Lower leg skin (tissue), 3 donors: Measurements from ENCODE around the gene SAMD3.

Experiments
- POLR2A ChIP-seq, 2 donors: fragments of 450-650 bp; IDR thresholded peaks; one replicate each; pipeline ENCODE4 v1.6.1; 2016 to 2017; ENCODE audit warnings: antibody characterized with exemption in 2 of 2, mild to moderate bottlenecking in 1 of 2, moderate library complexity in 1 of 2
- TF ChIP-seq, protein P1 (sequence below), 3 donors: fragments of 450-650 bp; IDR thresholded peaks; one replicate each; pipeline ENCODE4 v1.5.1; 2016; ENCODE audit warnings: antibody characterized with exemption in 3 of 3, mild to moderate bottlenecking in 3 of 3, moderate library complexity in 2 of 3

DNA sequence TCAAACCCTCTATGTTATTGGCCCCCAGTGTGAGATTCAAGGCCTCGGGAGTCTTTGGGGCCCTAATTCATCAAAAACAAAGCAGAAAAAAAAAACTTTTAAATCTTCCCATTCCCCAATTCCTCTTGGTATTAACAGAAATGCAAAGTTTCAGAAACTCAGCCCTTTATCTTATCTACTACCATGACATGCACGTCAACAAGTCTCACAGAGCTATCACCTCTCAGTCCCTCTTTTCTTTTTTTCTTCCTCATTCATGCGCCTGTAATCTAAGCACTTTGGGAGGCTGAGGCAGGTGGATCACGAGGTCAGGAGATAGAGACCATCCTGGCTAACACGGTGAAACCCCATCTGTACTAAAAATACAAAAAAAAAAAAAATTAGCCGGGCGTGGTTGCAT is 22.7 kb downstream of the SAMD3 start:
- no peak for TF ChIP-seq POLR2A (IDR thresholded peaks at IDR 0.05)
- TF ChIP-seq, protein P1, sequence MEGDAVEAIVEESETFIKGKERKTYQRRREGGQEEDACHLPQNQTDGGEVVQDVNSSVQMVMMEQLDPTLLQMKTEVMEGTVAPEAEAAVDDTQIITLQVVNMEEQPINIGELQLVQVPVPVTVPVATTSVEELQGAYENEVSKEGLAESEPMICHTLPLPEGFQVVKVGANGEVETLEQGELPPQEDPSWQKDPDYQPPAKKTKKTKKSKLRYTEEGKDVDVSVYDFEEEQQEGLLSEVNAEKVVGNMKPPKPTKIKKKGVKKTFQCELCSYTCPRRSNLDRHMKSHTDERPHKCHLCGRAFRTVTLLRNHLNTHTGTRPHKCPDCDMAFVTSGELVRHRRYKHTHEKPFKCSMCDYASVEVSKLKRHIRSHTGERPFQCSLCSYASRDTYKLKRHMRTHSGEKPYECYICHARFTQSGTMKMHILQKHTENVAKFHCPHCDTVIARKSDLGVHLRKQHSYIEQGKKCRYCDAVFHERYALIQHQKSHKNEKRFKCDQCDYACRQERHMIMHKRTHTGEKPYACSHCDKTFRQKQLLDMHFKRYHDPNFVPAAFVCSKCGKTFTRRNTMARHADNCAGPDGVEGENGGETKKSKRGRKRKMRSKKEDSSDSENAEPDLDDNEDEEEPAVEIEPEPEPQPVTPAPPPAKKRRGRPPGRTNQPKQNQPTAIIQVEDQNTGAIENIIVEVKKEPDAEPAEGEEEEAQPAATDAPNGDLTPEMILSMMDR (IDR thresholded peaks at IDR 0.05) = no peak
